GM18507 (cell line): ENCODE measurements around the gene HPSE2.
A peak's percentile ranks its signal among the peaks of the same experiment; 100 is the strongest.

Experiments used
- DNase-seq: peaks from one replicate; pipeline ENCODE4 v3.0.0; 2011; ENCODE audit warnings: low read depth; ENCODE audit not compliant: insufficient read length; ENCODE audit errors: extremely low spot score
- FAIRE-seq: peaks from 2 replicates; lab custom pipeline; 2011; peaks lifted over from hg19 to GRCh38; lab: Jason Lieb, UNC

Gene HPSE2

DNA sequence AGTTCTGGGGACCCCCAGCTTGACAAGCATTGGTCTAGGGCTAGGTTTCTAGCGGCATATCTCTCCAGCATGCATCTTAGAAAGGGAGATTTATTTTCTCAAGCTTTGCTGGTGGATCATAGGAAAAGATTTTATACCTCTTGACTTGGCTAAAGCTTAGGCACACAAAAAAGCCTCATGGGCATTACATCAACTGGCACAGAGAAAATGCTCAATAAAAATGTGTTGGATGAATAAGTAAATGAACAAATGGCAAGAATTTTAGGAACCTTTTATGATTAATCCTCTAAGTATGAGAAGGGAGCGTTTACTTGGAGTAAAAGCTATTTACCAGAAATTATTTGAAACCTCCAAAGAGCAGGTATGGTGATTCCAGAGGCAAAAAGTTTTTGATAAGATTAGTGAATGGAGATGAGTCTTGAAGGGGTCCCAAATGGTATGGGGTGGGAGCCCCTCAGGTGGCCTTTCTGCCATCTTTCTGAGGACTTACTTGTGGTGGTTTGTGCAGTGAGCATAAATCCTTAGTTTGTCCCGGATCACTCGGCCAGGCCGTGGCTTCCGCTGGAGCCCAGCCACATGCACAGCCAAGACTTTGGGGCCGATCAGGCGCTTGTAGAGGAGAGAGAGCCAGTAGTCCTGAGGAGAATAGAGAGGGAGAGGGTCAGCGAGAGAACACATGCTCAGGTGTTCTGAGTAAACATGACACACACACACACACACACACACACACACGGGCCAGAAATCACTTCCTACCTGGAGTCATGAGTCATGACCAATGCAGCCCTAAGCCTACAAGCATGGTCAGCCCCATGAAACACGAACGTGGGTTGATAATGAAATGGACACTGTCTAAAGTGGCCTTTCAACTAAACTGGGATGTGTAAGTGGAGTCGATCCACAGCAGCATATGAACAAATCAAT is 745.8 kb downstream of the HPSE2 start:
- DNase-seq (no peak), FAIRE-seq (no peak)

DNA sequence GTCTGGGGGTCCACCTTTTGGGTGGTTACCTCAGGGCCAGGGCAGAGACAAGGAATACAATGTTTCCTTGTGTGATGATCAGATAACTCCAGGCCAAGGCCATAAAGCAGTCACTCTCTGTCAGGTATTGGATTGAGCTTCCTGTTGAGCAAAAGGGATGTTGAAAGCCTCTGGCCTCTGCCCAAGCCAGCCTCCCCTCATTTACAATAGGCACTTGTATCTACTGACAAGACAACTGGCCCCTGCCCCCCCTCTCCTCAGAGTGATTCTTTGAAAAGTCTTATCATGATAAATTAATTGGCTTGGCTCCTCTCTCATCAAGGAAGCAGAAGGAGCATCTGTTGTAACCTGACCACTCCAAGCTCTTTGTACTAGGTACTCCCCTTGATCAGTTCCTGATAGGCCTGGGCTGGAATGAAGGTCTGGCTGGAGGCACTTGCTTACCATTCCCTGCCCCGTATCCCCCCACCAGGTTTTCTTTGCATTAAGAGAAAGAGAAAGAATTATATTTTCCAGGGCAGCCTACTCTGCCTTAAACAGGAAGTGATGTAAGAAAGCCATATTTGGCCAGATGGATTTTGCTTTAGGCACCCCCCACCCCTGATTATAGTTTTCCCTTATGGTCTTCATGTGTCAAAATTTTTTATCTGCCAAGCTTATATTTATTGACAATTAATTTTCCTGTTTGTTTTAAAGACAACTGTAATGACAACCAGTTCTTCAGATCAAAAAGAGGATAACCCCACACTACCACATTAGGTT is 746.8 kb downstream of the HPSE2 start:
- FAIRE-seq: no peak
- DNase-seq: no peak

DNA sequence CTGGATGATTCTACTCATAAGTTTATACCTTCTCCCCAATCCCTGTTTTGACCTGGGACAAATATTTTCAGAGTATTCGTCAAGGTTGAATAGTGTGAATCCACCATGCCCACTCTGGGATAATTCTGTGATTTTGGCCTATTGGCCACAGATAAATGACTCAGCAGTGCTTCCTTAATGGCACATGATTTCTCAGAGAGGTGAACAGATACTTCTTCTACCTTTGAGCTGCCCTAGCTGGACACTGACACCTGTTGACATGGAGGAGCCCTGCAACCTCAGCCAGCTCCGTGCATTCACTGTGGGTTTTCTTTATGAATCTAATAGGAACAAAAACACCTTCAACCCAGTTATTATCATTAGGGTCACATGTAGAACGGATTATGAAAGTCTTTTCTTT is 748.0 kb downstream of the HPSE2 start:
- FAIRE-seq: no peak

DNA sequence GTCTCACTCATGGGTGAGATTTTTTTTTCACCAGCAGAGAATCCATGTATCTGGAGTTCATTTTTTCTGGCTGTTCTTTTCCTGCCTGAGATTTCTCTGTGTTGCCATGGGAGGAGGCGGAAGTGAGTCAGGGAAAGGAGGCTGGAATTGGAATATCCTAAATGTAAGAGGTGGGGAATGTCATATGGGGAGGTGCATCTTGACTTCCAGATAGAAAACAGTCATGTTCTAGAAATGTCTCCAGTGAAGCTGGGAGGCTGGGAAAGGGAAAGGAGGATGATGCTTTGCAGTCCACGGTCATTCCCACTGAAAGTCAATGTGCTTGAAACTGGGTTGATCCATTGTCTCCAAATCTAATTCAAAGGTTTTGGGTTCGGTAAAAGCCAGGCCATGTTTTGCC is 749.2 kb downstream of the HPSE2 start:
- FAIRE-seq: no peak
- DNase-seq: no peak

More for the DNA sequence above, 748.0 kb downstream of the HPSE2 start:
- DNase-seq: no peak

DNA sequence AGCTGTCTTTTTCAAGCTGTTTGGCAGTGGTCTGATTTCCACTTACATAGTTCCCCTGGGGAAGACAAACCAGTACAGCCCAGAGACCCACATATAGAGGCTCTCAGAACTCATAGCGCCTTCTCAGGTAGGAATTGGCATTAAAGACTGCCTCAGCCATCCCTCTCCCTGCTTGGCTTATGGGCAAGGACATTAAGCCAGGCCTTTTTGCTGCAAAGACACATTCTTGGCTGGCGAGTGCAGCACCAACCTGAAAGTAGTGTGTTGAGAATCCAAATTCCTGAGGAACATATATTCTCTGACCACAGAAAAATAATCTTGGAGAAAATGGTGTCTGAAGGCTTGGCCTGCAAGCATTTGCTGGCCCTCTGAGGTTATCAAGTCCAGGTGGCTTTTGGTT is 749.7 kb downstream of the HPSE2 start:
- no peak for FAIRE-seq
- DNase-seq: no peak

DNA sequence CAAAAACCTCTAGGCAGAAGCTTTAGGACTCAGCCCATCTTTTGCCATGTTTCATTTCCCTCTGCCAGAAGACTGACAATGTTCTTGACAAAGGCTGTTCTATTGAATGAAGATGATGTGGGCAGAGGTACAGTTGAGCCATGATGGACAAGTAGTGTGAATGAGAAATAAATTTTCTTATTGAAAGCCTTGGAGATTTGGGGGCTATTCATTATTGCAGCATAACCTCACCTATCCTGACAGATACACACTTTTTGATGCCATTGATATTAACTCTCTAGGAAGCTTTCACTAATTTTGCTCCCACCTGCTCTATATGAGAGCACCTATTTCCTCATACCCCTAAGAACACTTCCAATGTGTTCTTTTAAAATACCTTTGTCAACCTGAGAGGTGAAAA is 752.0 kb downstream of the HPSE2 start:
- no peak for FAIRE-seq
- no peak for DNase-seq

DNA sequence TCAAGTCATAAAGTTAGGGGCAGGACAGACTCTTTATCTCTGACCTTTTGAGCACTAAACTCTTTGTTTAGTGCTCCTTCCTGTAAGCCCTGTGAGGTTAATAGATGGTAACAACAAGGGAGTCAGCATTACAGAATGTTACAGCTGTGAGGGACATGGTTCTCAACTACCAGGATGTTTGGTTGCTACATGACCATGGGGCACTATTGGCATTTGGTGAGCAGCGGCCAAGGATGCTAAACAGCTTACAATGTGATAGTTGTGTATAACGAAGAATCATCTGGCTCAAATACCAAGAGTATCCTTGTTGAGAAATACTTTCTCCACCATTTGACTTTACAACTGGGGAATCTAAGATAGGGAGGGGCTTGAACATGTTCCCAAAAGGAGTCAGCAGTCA is 753.6 kb downstream of the HPSE2 start:
- FAIRE-seq (no peak), DNase-seq (no peak)

DNA sequence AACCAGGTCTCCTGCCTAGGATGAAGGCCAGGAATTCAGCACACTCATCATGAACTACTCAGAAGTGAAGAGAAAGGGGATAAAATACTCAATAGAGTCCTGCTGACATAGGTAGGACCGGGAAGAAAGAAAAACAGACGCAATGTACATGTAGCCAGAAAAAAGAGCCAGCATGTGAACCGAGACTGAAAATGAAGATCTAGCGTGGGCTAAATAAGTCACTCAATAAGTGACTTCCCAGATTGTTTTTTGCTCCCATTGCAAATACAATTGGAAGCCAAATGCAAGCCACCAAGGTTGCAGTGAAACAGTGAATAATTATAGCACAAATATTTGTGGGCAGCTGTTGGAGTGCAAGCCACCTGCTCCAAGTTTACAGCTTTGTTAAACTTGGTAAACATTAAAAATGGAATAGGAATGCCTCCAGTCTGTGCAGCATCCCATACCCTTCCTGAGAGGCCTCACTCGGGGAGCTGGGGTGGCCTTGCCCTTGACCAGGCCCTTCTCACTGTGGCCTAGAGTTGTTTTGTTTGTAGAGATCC is 754.2 kb downstream of the HPSE2 start:
- no peak for FAIRE-seq

DNA sequence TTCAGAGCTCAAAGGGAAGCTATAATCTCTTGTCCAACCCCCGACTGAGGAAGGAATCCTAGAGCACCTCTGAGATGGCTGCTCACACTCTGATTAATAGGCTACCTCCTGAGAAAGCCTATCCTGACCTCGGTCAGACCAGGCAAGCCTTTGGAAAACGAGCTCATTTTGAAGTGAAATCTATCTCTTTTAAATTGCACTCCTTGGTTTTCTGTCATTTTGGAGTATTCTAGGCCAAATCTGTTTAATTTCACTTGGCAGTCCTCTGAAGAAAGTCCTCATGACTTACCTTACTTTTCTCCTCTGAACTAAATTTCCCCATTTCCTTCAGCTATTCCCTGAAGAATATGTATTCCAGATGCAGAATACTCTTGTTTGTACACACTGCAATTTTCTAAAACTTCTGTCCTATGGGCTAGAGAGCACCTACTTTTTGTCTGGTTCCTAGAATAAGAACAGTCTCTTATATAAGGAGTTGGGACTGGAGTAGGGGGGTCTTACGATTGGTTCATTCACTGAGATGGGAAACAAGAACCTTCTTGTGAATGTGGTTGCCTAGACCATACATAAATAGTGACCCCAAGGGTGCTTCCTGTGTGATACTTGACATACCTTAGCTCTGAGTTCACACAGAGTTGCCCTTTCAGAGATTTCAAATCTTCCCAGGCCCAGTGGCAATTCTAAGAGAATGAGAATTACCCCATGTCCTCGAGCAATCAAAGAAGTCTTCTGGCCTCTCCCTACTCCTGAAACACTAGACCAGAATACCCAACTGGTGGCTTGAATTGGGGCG is 757.0 kb downstream of the HPSE2 start:
- FAIRE-seq (peak; percentile 24), DNase-seq (no peak)

More for the DNA sequence above, 754.2 kb downstream of the HPSE2 start:
- no peak for DNase-seq

DNA sequence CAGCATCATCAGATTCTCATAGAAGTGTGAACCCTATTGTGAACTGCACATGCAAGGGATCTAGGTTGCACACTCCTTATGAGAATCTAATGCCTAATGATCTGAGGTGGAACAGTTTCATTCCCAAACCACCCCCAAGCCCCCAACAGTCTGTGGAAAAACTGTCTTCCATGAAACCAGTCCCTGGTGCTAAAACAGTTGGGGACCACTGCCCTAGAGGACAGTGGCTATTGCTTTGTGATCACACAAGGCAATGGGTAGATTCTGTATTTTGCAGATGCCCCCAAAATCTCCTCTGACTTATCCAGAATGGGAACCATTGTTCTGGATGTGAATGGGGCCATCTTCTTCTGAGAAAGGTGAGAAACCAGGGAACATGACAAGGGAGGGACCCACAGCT is 757.8 kb downstream of the HPSE2 start:
- DNase-seq: no peak
- no peak for FAIRE-seq

DNA sequence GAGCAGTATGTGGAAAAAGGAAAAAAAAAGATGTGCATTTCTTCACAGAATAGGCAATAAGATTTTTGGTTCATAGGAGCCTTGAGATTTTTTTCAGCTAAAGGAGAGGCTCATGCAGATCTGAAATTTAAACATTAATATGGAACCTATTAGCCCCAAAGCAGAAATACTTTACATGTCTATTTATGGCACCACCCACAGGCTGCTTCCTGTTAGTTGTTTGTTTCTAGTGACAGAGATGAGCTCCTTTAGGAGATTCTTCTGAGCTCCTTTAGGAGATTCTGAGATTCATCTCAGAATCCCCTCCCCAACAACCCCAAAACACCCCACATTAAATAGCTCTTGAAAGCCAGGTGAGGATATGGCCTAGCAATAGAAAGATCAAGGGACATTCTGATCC is 761.0 kb downstream of the HPSE2 start:
- FAIRE-seq (peak; percentile 82), DNase-seq (peak; percentile 5)

DNA sequence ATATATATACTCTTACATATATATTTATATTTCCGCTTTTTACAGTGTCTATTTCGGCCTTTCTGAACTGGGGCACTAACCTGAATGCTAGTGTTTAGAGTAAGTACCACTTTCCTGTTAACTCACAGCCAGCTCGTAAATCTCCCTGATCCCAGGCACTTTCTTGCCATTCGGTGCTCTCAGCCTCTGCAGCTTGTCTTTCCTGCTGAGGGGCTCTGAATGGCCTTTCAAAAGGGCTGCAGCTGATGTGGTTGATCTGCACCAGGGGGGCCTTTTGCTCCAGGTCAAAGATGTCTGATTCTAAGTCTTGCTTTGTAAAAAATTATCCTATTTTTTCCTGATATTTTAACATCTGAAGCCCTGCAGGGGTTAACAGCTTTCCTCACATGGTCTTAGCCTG is 763.5 kb downstream of the HPSE2 start:
- no peak for FAIRE-seq
- DNase-seq: no peak

DNA sequence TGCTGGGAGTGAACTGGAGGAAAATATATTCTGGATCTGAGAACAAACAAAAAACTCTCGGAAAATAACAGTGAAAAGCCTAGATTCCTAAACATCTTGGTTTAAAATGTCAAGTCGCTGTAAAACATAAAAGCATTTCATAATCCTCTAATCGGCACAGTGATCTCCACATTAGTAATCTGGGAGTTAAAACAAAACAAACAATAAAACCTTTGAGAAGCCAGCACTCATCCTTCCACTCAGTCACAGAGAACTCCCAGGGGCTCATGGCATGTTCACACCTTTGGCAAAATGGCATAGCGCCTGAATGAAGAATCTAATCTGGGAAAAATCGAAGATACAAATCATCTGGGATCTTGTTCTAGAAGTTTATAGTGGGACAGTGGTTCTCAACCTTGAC is 764.8 kb downstream of the HPSE2 start:
- no peak for DNase-seq

DNA sequence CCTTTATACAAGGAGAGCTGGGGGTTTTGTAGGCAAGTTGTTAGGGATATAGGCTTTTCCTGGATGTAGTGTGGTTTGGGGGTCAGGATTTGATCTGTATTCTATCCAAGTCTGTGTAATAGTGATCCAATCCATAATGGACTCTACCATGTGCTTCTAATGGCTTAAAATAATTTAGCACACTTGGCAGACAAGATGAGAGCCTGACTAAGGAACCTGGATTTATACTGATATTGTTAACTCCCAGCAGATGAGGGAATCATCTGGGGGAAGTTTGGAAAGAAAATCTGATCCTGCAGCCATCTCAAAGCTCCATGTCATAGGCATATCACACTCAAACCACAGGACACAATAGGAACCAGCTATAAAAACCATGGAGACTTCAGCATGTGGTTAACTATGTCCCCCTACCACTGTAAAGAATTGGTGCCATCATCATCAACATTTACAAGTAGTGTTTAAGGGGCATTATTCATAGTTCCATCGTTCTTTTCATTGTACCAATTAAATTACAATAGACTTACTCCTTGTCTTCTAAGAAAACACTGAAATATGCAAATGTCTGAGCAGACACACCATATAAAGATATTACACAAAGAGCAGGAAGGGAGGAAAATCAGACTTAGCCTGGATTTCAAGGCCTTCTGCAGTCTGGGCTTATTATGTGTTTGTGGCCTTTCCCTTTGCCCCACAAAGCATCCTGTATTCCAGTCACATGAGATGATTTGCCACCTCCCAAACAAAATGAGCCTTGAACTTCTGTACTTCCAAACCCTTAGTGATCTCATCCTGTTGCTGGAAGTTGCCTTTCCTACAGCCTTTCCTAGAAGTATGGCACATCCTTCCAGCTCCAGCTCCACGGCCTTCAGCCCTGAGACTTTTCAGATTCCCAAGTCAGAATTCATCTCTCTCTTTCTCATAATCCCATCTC is 766.4 kb downstream of the HPSE2 start:
- FAIRE-seq: no peak
- DNase-seq: no peak

More for the DNA sequence above, 764.8 kb downstream of the HPSE2 start:
- no peak for FAIRE-seq

DNA sequence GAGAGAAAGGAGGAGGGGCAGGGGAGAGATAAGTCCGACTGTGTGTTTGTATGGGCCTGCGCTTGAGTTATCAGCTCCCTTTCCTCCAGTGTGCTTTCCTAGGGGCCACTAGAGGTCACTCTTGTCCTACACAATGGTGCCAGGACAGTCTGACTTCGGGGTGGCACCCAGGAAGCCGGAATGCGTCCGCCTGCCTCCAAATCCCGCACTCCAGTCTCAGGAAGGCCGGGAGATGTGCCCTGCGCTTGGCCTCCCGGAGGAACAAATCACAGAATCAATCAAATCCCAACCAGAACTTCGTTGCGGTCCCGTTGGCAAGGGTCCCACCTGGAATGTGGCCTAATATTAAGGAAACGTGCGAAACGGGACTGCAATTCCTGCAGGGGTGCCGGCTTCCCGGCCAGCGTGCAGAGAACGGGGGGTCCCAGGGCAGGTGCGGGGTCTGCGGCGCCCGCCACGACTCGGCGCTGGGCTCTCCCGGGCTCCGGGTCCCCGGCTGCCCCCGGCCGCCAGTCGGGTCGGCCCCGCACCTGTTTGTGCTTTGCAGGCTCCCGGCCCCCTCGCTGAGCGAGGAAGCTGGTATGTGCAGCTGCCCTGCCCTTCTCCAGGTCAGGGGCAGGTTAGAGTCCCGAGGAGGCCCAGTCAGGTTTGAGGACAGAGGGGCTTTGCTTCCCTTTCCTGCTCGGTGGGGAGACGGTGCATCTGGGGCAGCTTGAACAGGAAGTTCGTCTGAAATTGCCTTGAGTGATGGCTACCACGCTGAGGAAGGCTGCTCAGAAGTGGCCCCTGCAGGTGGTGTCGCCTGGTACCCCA is 767.9 kb downstream of the HPSE2 start:
- DNase-seq (peak; percentile 70), FAIRE-seq (peak; percentile 94)

DNA sequence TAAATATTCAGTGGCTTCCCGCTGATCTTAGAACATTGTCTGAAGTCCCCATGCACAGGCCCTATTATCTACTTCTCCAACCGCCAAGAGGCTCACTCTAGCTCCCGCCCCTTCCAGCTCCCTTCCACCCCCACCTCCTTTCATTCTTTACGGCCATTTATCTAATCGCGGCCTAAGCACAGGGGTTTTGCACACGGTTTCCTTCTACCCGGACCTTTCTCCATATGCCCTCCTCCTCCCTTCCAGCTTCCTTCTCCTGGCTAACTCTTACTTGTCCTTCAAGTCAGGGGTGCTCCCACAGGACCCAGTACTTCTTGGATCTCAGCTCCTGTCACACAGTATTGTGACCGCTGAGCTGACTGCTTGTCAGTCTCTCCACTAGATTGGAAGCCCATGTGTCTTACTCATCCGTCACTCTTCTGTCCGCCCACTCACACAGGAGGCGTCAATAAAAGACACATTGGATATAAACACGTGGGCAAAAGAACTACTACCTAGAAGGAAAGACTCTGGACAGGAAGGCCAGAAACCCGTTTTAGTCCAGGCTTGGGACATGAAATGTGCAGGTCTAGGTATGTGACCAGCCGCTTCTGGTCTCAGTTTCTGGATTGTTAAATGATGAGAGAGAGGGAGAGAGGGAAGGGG is 768.7 kb downstream of the HPSE2 start:
- no peak for FAIRE-seq

DNA sequence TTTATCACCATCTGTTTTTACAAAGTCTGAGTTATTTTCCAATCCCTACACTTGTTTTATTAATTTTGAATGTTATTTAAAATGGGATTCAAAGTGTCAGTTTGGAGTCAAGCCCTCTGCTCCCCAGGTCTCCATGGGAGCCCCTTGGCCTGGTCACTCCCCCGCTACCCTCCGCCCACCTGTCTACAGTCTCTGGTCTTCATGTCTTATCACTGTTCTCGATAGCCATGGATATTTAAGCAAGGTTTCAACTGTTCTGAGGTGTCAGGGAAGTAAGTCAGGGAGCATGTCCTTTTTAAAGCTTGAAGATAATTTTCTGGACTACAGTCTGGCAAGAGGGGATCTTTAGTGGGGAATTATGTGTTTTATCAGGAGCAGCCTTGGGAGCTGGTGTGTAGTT is 769.8 kb downstream of the HPSE2 start:
- FAIRE-seq (no peak), DNase-seq (no peak)

More for the DNA sequence above, 768.7 kb downstream of the HPSE2 start:
- no peak for DNase-seq
